CD4-positive, alpha-beta T cell treated with Interleukin-1 beta for 1 hour (primary cell): ENCODE measurements around the gene GPR3.
A peak's percentile ranks its signal among the peaks of the same experiment; 100 is the strongest.
"Not testable (repeated sequence)": the region's sequence is repeated elsewhere in the genome, so short reads cannot be mapped to it uniquely, and the experiment has no call there.

Source experiments
- DNase-seq, 2 donors: peaks; one replicate each; pipeline ENCODE4 v3.0.0-alpha.2; 2020 to 2022

GPR3 gene

DNA sequence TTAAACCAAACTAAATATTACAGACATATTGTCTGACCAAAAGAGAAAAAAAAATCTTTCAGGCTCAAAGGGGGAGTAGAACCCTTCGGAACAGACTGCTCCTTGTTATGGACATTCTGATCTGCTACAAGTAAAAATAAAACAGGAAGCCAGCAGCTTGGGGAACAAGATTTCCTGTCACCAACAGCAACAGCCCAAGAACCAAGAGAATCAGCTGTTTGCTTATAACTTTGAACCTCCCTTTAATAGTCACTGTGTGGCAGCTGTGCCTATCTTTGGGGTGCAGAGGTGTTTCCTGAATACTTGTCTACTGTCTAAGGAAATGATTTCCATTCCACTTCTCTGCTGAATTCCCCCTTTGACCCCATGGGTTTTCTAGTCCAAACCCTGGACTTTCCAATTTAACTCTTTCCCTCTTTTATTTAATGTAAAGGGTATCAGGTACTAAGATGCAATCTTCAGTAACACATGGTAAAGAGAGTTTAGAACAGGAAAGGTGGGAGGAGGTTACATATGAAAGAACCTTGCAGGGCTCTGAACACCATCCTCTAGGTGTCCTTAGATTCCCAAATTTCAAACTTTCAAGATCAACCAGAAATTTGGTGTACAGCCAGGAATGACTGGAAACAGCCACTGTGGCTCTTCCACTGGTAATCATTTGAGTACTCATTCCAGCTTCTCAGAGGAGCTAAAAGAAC, 38.6 kb downstream of the GPR3 start:
- peak; percentile 28 to 54 for DNase-seq

- no peak for DNase-seq
Observed at GRCh38 chr1:27431601-27431940, 39.1 kb downstream of the GPR3 start.

DNA sequence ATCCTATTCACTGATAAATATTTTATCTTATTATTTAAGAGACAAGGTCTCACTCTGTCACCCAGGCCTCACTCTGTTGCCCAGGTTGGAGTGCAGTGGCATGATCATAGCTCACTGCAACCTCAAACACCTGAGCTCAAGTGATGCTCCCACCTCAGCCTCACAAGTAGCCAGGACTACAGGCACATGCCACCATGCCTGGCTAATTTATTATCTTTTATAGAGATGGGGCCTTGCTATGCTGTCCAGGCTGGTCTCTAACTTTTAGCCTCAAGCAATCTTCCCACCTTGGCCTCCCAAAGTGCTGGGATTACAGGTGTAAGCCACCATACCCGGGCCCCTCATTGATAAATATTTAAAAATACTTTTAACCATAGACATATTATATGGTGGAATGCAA, 40.3 kb downstream of the GPR3 start:
- not testable (repeated sequence) for DNase-seq

- no peak for DNase-seq
Observed at GRCh38 chr1:27433706-27434105, 41.3 kb downstream of the GPR3 start.

DNA sequence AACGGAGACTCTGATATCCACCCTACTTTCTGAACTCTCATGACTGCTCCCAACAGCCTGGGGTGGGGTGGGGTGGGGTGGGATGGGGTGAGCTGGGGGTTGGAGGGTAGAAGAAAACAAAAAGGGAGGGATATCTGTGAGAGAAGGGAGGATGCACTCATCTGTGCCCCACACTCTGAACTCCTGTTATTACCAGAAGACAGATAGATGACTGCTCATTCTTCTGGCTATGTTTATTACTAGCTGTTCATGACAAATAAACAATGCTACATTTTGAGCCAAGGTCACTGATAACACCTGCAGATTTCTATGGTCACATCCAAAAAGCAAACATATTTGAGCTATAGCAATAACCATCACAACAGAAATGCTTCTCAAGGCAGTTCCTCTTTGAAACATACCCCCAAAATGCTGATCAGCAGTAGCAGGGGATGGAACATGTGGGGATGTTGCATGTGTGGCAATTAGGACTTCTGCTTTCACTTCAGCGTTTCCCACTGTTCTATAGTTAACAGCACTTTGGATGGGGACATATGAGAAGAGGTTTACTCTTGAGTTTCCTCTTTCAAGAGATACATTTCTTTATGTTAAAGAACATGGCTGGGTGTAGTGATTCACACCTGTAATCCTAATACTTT, 43.3 kb downstream of the GPR3 start:
- DNase-seq, result peak; percentile 22 to 56

DNA sequence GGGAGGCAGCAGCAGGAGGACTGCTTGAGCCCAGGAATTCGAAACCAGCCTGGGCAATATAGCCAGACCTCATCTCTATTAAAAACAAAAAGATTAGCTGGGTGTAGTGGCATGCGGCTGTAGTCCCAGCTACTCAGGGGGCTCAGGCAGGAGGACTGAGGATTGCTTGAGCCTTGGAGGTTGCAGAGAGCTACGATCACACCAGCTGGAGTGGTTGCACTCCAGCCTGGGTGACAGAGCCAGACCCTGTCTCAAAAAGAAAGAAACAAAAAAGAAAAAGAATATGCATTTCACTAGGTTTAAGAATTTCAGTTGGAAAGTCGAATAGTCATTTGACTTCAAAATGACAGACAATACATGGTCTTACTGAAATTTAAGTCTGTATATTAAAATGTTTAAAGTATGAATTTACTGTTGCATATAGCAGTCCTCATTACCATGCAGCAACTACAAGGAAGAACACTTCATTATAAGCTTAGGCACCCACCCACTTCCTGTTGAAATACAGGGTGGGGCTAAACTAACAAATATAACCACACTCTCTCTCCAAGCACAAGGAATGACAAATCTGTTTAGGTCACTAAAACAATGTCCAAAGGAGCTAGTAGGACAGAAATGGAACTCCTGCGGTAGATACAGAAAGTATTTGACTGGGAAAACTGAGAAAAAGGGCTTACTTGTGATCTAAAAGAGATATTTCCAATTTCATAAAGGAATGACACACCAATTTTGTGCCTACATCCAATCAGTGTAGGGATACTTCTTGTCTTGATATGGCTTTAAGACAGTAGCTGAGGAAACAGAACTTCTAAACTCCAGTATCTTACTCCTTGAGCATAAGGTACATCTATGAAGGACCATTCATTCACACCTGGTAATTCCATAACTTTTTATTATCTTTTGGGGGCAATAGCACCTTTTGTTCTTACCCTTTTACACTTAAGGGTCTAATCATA, 44.1 kb downstream of the GPR3 start:
- peak; percentile 22 to 52 for DNase-seq

GRCh38 chr1:27438621-27439061, 46.2 kb downstream of the GPR3 start:
- DNase-seq, result no peak

DNA sequence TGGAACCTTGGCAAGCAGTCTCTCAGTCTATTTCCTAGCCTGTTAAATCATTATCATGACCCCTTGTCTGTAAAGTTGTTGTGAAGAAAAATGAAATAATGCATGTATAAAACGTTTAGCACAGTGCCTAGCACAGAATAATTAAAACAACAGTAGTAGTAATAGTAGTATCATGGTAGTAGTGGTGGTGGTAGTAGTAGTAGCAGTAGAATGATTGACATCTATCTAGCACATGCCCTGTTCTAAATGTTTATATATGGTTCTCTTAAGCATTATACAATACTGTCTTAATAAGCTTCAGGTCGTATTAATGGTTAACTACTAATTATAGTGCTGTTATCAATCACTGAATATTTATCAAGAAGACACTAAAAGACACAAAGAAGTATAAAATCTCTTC, 46.7 kb downstream of the GPR3 start:
- DNase-seq, result no peak

DNA sequence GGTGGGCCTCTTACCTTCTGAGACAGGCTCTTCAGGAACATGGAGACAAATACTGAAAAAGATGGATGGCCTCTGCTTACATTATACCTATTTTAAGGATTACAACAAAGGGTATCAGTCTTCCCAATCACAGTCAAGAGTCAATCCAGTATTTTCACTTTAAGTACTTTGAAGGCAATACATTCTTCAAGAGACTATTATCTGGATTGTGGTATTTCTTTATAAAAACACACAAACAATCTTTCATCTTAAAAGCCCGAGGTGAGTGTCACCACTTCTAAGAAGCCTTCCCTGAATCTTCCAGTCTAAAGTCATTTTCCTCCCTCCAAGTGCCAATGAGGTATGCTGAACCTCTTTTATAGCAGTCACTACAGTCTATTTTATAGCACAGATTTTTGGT, 52.2 kb downstream of the GPR3 start:
- no peak for DNase-seq
